ENCODE data around the gene LEF1.
A peak's percentile ranks its signal among the peaks of the same experiment; 100 is the strongest.

Gene LEF1

GRCh38 chr4:108175966-108176365, 7.2 kb upstream of the LEF1 start:
- no peak for DNase-seq (ENCODE audit: low read depth in 2 of 2)

GRCh38 chr4:108174856-108175255, 6.1 kb upstream of the LEF1 start:
- DNase-seq (ENCODE audit: low read depth in 2 of 2) = no peak

- DNase-seq (ENCODE audit: low read depth in 2 of 2) = no peak
These were observed 4.9 kb upstream of the LEF1 start for GRCh38 chr4:108173599-108174057.

- DNase-seq (ENCODE audit: low read depth in 2 of 2) = peak in 1 of 2 donors; percentile 52
These were observed 4.2 kb upstream of the LEF1 start for GRCh38 chr4:108172753-108173598.

GRCh38 chr4:108172231-108172752, 3.6 kb upstream of the LEF1 start:
- DNase-seq (ENCODE audit: low read depth in 2 of 2) = no peak

GRCh38 chr4:108171339-108172230, 2.9 kb upstream of the LEF1 start:
- DNase-seq (ENCODE audit: low read depth in 2 of 2) = peak in 1 of 2 donors; percentile 33

GRCh38 chr4:108170631-108171338, 2.1 kb upstream of the LEF1 start:
- no peak for DNase-seq (ENCODE audit: low read depth in 2 of 2)

GRCh38 chr4:108169664-108170063, 932 bp upstream of the LEF1 start:
- DNase-seq (ENCODE audit: low read depth in 2 of 2) = no peak

- no peak for DNase-seq (ENCODE audit: low read depth in 2 of 2)
These were observed 517 bp downstream of the LEF1 start for GRCh38 chr4:108168160-108168670.

GRCh38 chr4:108166441-108167315, 2.1 kb downstream of the LEF1 start:
- peak; percentile 55 to 59 for DNase-seq (ENCODE audit: low read depth in 2 of 2)

GRCh38 chr4:108166038-108166437, 2.7 kb downstream of the LEF1 start:
- DNase-seq (ENCODE audit: low read depth in 2 of 2) = peak in 1 of 2 donors; percentile 52

GRCh38 chr4:108165586-108165985, 3.1 kb downstream of the LEF1 start:
- no peak for DNase-seq (ENCODE audit: low read depth in 2 of 2)

- no peak for DNase-seq (ENCODE audit: low read depth in 2 of 2)
These were observed 5.4 kb downstream of the LEF1 start for GRCh38 chr4:108163351-108163750.

- no peak for DNase-seq (ENCODE audit: low read depth in 2 of 2)
These were observed 7.9 kb downstream of the LEF1 start for GRCh38 chr4:108160741-108161352.

- no peak for DNase-seq (ENCODE audit: low read depth in 2 of 2)
These were observed 8.9 kb downstream of the LEF1 start for GRCh38 chr4:108159845-108160244.

- DNase-seq (ENCODE audit: low read depth in 2 of 2) = no peak
These were observed 11.1 kb downstream of the LEF1 start for GRCh38 chr4:108157655-108158054.

- DNase-seq (ENCODE audit: low read depth in 2 of 2) = no peak
These were observed 12.3 kb downstream of the LEF1 start for GRCh38 chr4:108156391-108156790.

GRCh38 chr4:108155373-108155772, 13.4 kb downstream of the LEF1 start:
- DNase-seq (ENCODE audit: low read depth in 2 of 2) = no peak

GRCh38 chr4:108152980-108153379, 15.8 kb downstream of the LEF1 start:
- no peak for DNase-seq (ENCODE audit: low read depth in 2 of 2)

Data from stimulated activated CD4-positive, alpha-beta T cell treated with anti-CD3 and anti-CD28 coated beads, Interleukin-15, amount 100 ng/mL, for 48 hours (primary cell).